Omental fat pad (tissue), 4 donors: Measurements from ENCODE around the gene RUNX1. TPM values are rescaled to one million over a fixed set of nuclear protein-coding genes. Genes with fewer than 3 reads are reported as not detected.

ENCODE experiments used
- ATAC-seq: fragments of 150-250 bp; one replicate; pipeline ENCODE4 v1.9.1; 2016; ENCODE audit warnings: mild to moderate bottlenecking, moderate library complexity; ENCODE audit not compliant: low FRiP score
- DNase-seq: peaks from one replicate; pipeline ENCODE4 v3.0.0-alpha.2; 2019; ENCODE audit warnings: low spot score
- total RNA-seq, 4 donors: library from RNA; depleted of rRNA; stranded (reverse); fragments of >200 nt; gene quantifications; one replicate each; pipeline ENCODE4 v1.1.0, GENCODE V29; 2016
- TF ChIP-seq, protein P1 (sequence below), 3 donors: fragments of 450-650 bp; IDR thresholded peaks; one replicate each; pipeline ENCODE4 v1.5.1; 2016 to 2017; ENCODE audit warnings: antibody characterized with exemption in 3 of 3, mild to moderate bottlenecking in 3 of 3, moderate library complexity in 2 of 3

RUNX1 gene
- total RNA-seq, 4 donors from 2014 or later: 21.1 to 75.9 (median 30.2) TPM

DNA sequence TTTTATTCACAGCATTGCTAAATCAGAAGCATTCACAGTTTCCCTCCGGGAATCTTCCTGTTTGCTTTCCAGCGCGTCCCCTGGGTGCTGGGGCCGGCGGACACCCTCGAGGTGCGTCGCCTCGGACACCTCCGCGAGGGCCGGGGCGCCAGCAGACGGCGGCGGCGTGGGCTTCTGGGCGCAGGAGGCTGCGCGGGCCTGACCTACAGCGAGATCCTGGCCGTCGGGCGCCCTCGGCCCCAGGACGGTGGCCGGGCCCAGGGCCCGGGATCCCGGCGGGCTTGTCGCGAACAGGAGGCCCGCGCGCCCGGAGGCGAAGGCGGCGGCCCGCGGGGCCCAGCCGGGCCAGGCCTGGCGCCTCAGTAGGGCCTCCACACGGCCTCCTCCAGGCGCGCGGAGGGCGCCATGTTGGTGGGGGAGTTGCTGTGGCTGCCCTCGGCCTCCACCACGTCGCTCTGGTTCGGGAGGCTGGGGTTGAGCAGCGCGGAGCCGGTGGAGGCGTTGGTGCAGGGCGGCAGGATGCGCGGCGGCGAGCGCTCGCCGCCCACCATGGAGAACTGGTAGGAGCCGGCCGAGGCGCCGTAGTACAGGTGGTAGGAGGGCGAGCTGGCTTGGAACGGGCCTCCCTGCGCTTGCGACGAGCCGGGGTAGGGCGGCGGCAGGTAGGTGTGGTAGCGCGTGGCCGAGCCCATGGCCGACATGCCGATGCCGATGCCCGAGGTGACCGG, 257.2 kb downstream of the RUNX1 start:
- no peak for DNase-seq
- ATAC-seq: no peak
- TF ChIP-seq, protein P1, sequence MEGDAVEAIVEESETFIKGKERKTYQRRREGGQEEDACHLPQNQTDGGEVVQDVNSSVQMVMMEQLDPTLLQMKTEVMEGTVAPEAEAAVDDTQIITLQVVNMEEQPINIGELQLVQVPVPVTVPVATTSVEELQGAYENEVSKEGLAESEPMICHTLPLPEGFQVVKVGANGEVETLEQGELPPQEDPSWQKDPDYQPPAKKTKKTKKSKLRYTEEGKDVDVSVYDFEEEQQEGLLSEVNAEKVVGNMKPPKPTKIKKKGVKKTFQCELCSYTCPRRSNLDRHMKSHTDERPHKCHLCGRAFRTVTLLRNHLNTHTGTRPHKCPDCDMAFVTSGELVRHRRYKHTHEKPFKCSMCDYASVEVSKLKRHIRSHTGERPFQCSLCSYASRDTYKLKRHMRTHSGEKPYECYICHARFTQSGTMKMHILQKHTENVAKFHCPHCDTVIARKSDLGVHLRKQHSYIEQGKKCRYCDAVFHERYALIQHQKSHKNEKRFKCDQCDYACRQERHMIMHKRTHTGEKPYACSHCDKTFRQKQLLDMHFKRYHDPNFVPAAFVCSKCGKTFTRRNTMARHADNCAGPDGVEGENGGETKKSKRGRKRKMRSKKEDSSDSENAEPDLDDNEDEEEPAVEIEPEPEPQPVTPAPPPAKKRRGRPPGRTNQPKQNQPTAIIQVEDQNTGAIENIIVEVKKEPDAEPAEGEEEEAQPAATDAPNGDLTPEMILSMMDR (IDR thresholded peaks at IDR 0.05): no peak

DNA sequence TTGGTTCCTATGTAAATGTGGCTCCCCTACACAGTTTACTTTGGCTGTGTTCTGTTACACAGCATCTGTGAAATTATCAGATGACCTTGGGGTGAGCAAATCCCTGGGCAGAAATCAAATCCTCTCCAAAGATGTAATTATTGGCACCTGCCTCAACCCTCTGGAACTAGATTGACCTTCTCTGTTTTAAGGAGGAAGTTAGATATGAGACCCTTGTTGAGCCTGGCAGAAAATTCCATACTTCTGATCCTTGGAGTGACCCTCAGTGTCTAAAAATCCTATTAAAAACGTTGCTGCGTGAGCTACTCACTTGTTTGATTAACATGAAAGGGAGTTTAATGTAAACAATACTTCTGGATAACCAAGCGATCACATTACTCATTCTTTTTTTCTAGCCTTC, 258.3 kb downstream of the RUNX1 start:
- DNase-seq (no peak), ATAC-seq (no peak)
- TF ChIP-seq, protein P1 (IDR thresholded peaks at IDR 0.05): no peak

DNA sequence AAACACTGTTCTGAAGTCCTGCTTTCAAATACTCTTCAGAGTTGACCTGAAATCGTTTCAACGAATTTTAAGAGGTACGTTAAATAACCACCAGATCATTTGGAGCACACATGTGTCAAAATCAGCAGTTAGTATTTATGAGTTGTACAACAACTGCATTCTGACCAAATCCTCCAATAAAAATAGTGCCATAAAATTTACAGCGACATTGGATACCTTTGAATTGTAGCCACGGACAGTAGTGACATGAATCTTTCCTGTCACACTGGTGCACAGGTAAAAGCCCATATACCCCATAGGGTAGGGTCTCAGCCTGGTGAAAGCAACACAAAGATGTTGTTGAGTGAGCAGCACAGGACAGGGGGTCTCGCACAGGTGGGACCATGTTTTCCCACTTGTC, 258.8 kb downstream of the RUNX1 start:
- TF ChIP-seq, protein P1 (IDR thresholded peaks at IDR 0.05): no peak
- DNase-seq (no peak), ATAC-seq (no peak)

DNA sequence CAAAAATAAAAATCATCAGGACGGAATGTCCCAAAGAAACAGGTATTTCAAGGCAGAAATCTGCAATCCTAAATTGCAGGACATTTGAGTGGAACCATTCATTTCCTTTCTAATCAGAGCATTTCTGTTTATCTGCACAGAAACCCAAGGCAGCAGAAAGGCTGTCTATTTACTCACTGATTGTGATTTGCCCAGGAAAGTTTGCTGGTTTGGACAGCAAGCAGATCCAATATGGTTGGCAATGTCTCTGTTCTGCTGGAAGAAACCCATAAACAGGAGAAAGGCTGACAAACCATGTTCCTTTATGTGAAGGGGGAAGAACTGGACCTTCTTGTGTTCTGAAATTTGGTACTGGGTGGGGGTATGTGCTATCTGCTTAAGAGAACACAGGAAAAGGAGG, 260.2 kb downstream of the RUNX1 start:
- no peak for DNase-seq
- no peak for ATAC-seq
- TF ChIP-seq, protein P1 (IDR thresholded peaks at IDR 0.05): no peak

DNA sequence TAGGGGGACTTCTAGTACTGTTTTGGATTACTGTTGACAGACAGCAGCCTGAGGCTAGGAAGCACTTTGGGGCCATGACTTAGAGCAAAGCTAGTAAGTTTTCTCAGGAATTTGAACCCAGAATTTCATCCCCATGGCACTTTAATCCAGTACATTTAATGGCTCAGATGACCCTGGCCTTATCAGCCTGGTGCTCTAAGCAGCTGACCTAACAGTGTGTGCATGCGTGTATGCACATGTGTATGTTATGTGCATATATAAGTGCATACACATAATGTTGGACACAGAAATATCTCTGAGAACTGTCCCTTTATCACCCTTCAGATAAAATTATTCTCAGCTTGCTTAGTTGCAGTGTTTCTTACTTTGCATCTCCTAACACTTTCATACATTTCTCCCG, 265.3 kb downstream of the RUNX1 start:
- no peak for DNase-seq
- no peak for ATAC-seq
- TF ChIP-seq, protein P1 (IDR thresholded peaks at IDR 0.05): no peak

DNA sequence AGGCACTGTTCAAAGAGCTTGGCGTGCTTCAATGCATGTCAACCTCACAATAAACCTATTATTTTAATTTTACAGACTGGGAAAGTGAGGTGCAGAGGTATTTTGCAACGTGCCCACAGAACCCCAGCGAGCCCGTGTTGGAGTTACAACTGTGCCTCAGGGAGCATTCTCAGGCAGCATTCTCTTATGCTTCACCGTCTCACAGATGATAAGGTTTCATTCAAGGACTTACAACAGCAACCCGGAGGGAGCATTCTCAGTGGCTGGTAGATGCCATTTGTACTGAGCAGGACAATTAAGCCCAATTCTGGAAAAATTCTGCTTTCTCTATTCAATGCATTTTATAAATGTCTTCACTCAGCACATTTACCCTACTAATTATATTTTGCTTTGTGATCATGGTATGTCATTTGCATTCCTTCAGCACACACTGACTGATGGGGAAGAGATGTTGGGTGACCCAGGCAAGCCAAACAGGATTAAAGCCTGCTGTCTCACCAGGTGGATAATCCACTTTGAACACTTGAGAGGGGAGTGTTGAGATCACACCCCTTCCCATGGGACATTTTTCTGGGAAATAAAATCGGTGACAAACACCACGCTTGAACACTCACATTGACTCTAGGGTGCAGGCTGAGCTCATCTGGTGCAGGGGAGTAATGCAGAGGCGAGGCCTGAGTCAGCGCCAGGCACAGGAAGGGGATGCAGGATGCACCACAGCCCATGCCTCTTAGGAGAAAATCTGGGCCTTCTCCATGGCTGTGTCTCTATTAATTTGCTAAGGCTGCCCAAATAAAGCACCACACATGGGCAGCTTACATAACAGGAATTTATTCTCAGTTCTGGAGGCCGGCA, 266.4 kb downstream of the RUNX1 start:
- TF ChIP-seq, protein P1 (IDR thresholded peaks at IDR 0.05): no peak
- ATAC-seq (no peak), DNase-seq (no peak)
